ENCODE results near the gene DGLUCY.
"Not testable (repeated sequence)": the region's sequence is repeated elsewhere in the genome, so short reads cannot be mapped to it uniquely, and the experiment has no call there.

The DGLUCY gene

GRCh38 chr14:91214306-91214705 lies 100.4 kb downstream of the DGLUCY start:
- Histone ChIP-seq H3K27ac (ENCODE audit: low read depth, low read length) (no peak overlapping the region), H3K36me3 (ENCODE audit: control insufficient read depth, insufficient read depth, low read length) (peaks cover 22% of the 10 kb centered on the region), H3K4me1 (ENCODE audit: control insufficient read depth, insufficient read depth, low read length) (no peaks in the 10 kb centered on the region), H3K4me3 (ENCODE audit: low read length) (no peak overlapping the region), H3K27me3 (ENCODE audit: control insufficient read depth, insufficient read depth, low read length) (no peaks in the 10 kb centered on the region), H3K9ac (ENCODE audit: low read length) (no peak overlapping the region)

DNA sequence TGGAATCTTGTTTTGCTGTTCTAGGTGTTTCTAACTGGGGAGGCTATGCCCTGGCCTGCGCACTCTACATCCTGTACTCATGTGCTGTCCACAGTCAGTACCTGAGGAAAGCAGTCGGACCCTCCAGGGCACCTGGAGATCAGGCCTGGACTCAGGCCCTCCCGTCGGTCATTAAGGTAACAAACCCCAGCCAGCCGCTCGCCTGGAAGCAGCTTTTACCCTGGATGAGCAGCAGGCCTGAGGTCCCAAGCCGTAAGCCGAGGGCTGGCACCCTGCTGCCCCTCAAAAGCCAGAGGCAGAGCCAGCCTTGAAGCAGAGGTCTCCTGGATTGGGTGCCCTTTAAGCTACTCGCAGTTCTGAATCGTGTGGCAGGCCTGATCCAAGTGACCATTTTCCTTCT lies 101.5 kb downstream of the DGLUCY start:
- Histone ChIP-seq H3K9ac (ENCODE audit: low read length) (no peak overlapping the region), H3K27me3 (ENCODE audit: control insufficient read depth, insufficient read depth, low read length) (no peaks in the 10 kb centered on the region), H3K27ac (ENCODE audit: low read depth, low read length) (no peak overlapping the region), H3K4me3 (ENCODE audit: low read length) (no peak overlapping the region), H3K36me3 (ENCODE audit: control insufficient read depth, insufficient read depth, low read length) (peaks cover 17% of the 10 kb centered on the region), H3K4me1 (ENCODE audit: control insufficient read depth, insufficient read depth, low read length) (no peaks in the 10 kb centered on the region)

GRCh38 chr14:91216731-91217226 lies 102.9 kb downstream of the DGLUCY start:
- Histone ChIP-seq H3K4me1 (ENCODE audit: control insufficient read depth, insufficient read depth, low read length) (no peaks in the 10 kb centered on the region), H3K27me3 (ENCODE audit: control insufficient read depth, insufficient read depth, low read length) (no peaks in the 10 kb centered on the region), H3K36me3 (ENCODE audit: control insufficient read depth, insufficient read depth, low read length) (peaks cover 23% of the 10 kb centered on the region)

GRCh38 chr14:91218014-91218413 lies 104.1 kb downstream of the DGLUCY start:
- Histone ChIP-seq H3K9ac (ENCODE audit: low read length) (no peak overlapping the region), H3K4me3 (ENCODE audit: low read length) (no peak overlapping the region), H3K4me1 (ENCODE audit: control insufficient read depth, insufficient read depth, low read length) (no peaks in the 10 kb centered on the region), H3K27ac (ENCODE audit: low read depth, low read length) (no peak overlapping the region), H3K27me3 (ENCODE audit: control insufficient read depth, insufficient read depth, low read length) (no peaks in the 10 kb centered on the region), H3K36me3 (ENCODE audit: control insufficient read depth, insufficient read depth, low read length) (peaks cover 21% of the 10 kb centered on the region)

More at GRCh38 chr14:91216731-91217226, 102.9 kb downstream of the DGLUCY start:
- Histone ChIP-seq H3K9ac (ENCODE audit: low read length) (no peak overlapping the region), H3K4me3 (ENCODE audit: low read length) (no peak overlapping the region), H3K27ac (ENCODE audit: low read depth, low read length) (no peak overlapping the region)

GRCh38 chr14:91219517-91220389 lies 105.9 kb downstream of the DGLUCY start:
- Histone ChIP-seq H3K27ac (ENCODE audit: low read depth, low read length) (no peak overlapping the region), H3K36me3 (ENCODE audit: control insufficient read depth, insufficient read depth, low read length) (peaks cover 21% of the 10 kb centered on the region), H3K4me3 (ENCODE audit: low read length) (no peak overlapping the region), H3K27me3 (ENCODE audit: control insufficient read depth, insufficient read depth, low read length) (no peaks in the 10 kb centered on the region), H3K4me1 (ENCODE audit: control insufficient read depth, insufficient read depth, low read length) (no peaks in the 10 kb centered on the region), H3K9ac (ENCODE audit: low read length) (no peak overlapping the region)

GRCh38 chr14:91220581-91221000 lies 106.7 kb downstream of the DGLUCY start:
- H3K36me3 ChIP-seq (ENCODE audit: control insufficient read depth, insufficient read depth, low read length), result peaks cover 15% of the 10 kb centered on the region
- H3K27ac ChIP-seq (ENCODE audit: low read depth, low read length), result no peak overlapping the region
- H3K9ac ChIP-seq (ENCODE audit: low read length), result no peak overlapping the region
- no peak overlapping the region for H3K4me3 ChIP-seq (ENCODE audit: low read length)
- no peaks in the 10 kb centered on the region for H3K4me1 ChIP-seq (ENCODE audit: control insufficient read depth, insufficient read depth, low read length)
- no peaks in the 10 kb centered on the region for H3K27me3 ChIP-seq (ENCODE audit: control insufficient read depth, insufficient read depth, low read length)

DNA sequence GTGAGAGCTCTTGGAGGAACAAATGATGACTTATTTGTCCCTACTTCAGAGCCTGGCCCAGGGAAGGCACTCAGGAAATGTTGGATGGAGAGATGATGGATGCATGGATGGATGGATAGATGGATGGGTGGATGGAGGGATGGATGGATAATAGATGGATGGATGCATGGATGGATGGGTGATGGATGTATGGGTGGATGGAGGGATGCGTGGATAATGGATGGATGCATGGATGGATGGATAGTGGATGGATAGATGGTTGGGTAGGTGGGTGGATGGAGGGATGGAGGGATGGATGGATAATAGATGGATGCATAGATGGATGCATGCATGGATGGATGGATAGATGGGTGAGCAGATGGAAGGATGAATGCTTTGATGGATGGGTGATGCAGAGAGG lies 107.4 kb downstream of the DGLUCY start:
- Histone ChIP-seq H3K36me3 (ENCODE audit: control insufficient read depth, insufficient read depth, low read length) (peaks cover 12% of the 10 kb centered on the region), H3K27me3 (ENCODE audit: control insufficient read depth, insufficient read depth, low read length) (no peaks in the 10 kb centered on the region), H3K4me3 (ENCODE audit: low read length) (no peak overlapping the region), H3K4me1 (ENCODE audit: control insufficient read depth, insufficient read depth, low read length) (no peaks in the 10 kb centered on the region), H3K27ac (ENCODE audit: low read depth, low read length) (no peak overlapping the region), H3K9ac (ENCODE audit: low read length) (no peak overlapping the region)

GRCh38 chr14:91223028-91223783 lies 109.3 kb downstream of the DGLUCY start:
- no peak overlapping the region for H3K4me3 ChIP-seq (ENCODE audit: low read length)
- no peaks in the 10 kb centered on the region for H3K27me3 ChIP-seq (ENCODE audit: control insufficient read depth, insufficient read depth, low read length)
- no peak overlapping the region for H3K27ac ChIP-seq (ENCODE audit: low read depth, low read length)
- no peak overlapping the region for H3K9ac ChIP-seq (ENCODE audit: low read length)
- H3K4me1 ChIP-seq (ENCODE audit: control insufficient read depth, insufficient read depth, low read length), result no peaks in the 10 kb centered on the region
- peaks cover 8% of the 10 kb centered on the region for H3K36me3 ChIP-seq (ENCODE audit: control insufficient read depth, insufficient read depth, low read length)

- Histone ChIP-seq H3K27ac (ENCODE audit: low read depth, low read length) (no peak overlapping the region), H3K9ac (ENCODE audit: low read length) (no peak overlapping the region), H3K4me1 (ENCODE audit: control insufficient read depth, insufficient read depth, low read length) (no peaks in the 10 kb centered on the region), H3K27me3 (ENCODE audit: control insufficient read depth, insufficient read depth, low read length) (no peaks in the 10 kb centered on the region), H3K36me3 (ENCODE audit: control insufficient read depth, insufficient read depth, low read length) (peaks cover 10% of the 10 kb centered on the region), H3K4me3 (ENCODE audit: low read length) (no peak overlapping the region)
These were observed 111.2 kb downstream of the DGLUCY start for GRCh38 chr14:91225025-91225424.

DNA sequence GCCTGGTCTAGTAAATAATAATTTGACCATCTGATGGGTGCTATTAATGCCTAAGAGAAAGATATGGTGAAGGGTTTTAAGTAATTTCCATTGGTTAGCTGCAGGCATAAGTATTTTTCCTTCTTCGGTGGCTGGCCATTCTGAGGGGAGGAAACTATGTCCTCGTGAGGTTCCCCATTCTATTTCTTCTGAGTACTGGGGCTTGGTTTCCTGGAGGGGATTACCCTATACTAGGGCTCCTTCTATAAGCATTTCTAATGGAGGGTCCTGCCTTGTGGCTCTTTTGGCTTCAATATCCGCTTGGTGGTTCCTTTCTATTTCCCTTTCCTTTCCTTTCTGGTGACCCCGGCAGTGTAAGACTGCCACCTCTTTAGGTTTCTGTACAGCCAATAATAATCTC lies 112.5 kb downstream of the DGLUCY start:
- H3K27me3 ChIP-seq (ENCODE audit: control insufficient read depth, insufficient read depth, low read length); H3K9ac ChIP-seq (ENCODE audit: low read length); H3K4me3 ChIP-seq (ENCODE audit: low read length); H3K36me3 ChIP-seq (ENCODE audit: control insufficient read depth, insufficient read depth, low read length); H3K4me1 ChIP-seq (ENCODE audit: control insufficient read depth, insufficient read depth, low read length); H3K27ac ChIP-seq (ENCODE audit: low read depth, low read length): not testable (repeated sequence)

DNA sequence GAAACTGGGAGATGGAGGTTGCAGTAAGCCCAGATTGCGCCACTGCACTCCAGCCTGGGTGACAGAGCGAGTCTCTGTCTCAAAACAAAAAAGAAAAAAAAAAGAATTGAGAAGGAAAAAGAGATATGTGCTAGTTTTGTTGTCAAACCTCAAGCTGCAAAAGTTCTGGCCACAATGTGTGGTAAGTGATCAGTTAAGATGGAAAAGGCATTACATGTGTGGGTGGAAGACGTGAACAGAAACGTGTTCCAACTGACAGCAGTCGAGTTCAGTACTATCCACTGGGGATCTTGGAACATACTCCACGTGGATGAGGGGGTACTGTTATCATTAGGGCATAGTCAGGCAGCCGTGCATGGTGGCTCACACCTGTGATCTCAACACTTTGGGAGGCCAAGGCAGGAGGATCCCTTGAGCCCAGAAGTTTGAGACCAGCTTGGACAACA lies 113.3 kb downstream of the DGLUCY start:
- Histone ChIP-seq H3K4me1 (ENCODE audit: control insufficient read depth, insufficient read depth, low read length) (no peaks in the 10 kb centered on the region), H3K9ac (ENCODE audit: low read length) (no peak overlapping the region), H3K4me3 (ENCODE audit: low read length) (no peak overlapping the region), H3K27ac (ENCODE audit: low read depth, low read length) (no peak overlapping the region), H3K36me3 (ENCODE audit: control insufficient read depth, insufficient read depth, low read length) (peaks cover 5% of the 10 kb centered on the region), H3K27me3 (ENCODE audit: control insufficient read depth, insufficient read depth, low read length) (no peaks in the 10 kb centered on the region)

DNA sequence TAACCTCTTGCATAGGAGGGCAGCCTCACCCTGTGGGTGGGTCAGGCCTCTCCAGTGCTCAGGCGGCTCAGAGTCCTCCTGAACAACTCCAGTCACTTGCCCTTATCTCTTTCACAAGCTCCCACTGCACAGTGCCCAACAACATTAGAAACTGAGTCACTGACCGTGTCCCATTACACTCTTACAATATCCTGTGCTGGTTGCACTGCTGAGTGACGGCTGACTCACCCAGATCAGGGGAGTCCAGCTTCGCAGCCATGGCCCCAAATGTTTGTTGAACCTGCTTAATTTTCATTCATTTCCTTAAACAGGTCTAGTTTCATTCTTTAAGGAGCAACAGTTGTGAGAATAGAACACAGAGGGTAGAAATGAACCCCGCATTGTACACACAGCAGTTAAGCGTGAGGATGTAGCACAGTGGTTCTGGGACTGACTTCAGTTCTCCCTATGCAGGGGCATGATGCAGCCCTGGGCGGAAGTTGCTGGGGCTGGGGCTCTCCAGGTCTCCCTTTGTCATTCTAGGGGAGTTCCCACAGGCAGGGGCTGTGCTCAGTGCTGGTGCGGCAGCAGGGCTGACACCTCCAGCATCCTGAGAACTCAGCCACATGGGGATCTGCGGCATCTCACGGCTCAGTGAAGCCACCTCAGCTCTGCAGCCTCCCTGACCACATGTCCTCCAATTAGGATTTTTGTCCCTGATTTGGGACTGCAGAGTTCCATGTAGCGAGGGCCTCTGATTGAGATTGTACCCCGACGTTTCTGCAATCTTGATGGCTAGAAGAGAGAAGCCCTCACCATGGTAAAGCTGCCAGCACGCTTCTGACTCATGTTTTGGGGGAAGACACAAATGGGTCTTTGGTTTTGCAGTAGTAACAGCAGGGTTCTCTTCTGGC lies 114.5 kb downstream of the DGLUCY start:
- Histone ChIP-seq H3K27me3 (ENCODE audit: control insufficient read depth, insufficient read depth, low read length) (no peaks in the 10 kb centered on the region), H3K4me1 (ENCODE audit: control insufficient read depth, insufficient read depth, low read length) (no peaks in the 10 kb centered on the region), H3K27ac (ENCODE audit: low read depth, low read length) (no peak overlapping the region), H3K4me3 (ENCODE audit: low read length) (no peak overlapping the region), H3K9ac (ENCODE audit: low read length) (no peak overlapping the region), H3K36me3 (ENCODE audit: control insufficient read depth, insufficient read depth, low read length) (peaks cover 5% of the 10 kb centered on the region)

All from rectal smooth muscle tissue (tissue), 1 donor.